Effector memory CD4-positive, alpha-beta T cell (primary cell): Measurements from ENCODE around the gene IDNK.

Experiments
- DNase-seq, 3 donors: peaks; one replicate each; pipeline ENCODE4 v3.0.0-alpha.2; 2020
- H3K27ac ChIP-seq: 2 replicates; pipeline ENCODE4 v1.7.0; 2013; ENCODE audit warnings: mild to moderate bottlenecking, low read length, moderate library complexity; ENCODE audit not compliant: insufficient read depth, poor library complexity, severe bottlenecking
- H3K27me3 ChIP-seq: replicated peaks from 2 replicates; pipeline ENCODE4 v1.7.0; 2013; ENCODE audit warnings: mild to moderate bottlenecking, low read length; ENCODE audit not compliant: insufficient read depth, control insufficient read depth, poor library complexity, severe bottlenecking
- H3K36me3 ChIP-seq: 2 replicates; pipeline ENCODE4 v1.7.0; 2013; ENCODE audit warnings: mild to moderate bottlenecking, low read length, moderate library complexity; ENCODE audit not compliant: control insufficient read depth, insufficient read depth
- H3K4me1 ChIP-seq: 2 replicates; pipeline ENCODE4 v1.7.0; 2013; ENCODE audit warnings: low read length, mild to moderate bottlenecking; ENCODE audit not compliant: control insufficient read depth, insufficient read depth, poor library complexity, severe bottlenecking
- H3K4me3 ChIP-seq: 2 replicates; pipeline ENCODE4 v1.7.0; 2013; ENCODE audit warnings: low read length, low read depth, mild to moderate bottlenecking; ENCODE audit not compliant: insufficient read depth, poor library complexity, severe bottlenecking
- H3K9me3 ChIP-seq: 2 replicates; pipeline ENCODE4 v1.7.0; 2013; ENCODE audit warnings: mild to moderate bottlenecking, low read length, moderate library complexity; ENCODE audit not compliant: control insufficient read depth
- total RNA-seq, 3 donors: gene quantifications; one replicate each; lab custom pipeline; 2026; lab: John Stamatoyannopoulos, UW

Gene IDNK
- 5.3 to 7.4 (median 5.7) reads per million in 3 donors for total RNA-seq

DNA sequence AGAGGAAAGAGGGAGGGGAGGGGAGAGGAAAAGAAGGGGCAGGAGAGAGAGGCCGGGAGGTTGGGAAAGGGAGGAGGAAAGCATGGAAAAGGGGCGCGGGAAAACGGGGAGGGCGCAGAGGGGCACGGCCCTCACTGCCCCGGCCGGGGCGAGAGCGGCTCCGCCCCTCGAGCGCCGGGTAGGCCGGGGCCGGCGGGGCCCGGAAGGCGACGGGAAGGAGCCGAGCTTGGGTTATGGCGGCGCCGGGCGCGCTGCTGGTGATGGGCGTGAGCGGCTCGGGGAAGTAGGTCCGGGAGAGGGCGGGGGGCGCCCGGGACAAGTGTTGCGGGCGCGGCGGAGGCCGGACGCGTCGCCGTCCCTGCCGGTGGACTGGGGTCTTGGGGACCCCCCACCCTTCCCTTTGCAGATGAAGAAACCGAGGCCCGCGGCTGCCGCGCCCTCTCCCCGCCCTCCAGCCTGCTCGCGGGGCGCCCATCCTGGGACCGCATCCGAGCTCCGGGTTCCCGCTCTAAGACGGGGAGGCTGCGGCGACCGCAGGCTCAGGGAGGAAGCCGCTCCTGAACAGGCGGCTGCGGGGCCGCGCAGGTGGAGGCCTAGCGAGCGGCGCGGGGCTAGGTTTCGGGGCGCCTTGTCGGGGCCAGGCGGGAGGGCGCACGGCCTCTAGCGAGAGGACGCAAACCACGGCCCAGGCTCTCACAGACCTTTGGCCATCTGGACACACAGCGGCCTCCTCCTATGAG, at the start of gene IDNK:
Gene IDNK (plus strand): TSS at position 205 of the 740 bp plus-strand sequence. CDS start 29 bp downstream, at position 234.
- DNase-seq = peak; percentile 25 to 50 (median 47)
- Histone ChIP-seq H3K4me1 (peaks cover 19% of the 10 kb centered on the region), H3K9me3 (no peaks in the 10 kb centered on the region), H3K4me3 (peak within 1 kb of the TSS; percentile 77), H3K36me3 (no peaks in the 10 kb centered on the region), H3K27me3 (no peaks in the 10 kb centered on the region), H3K27ac (peak within 1 kb of the TSS; percentile 83)

DNA sequence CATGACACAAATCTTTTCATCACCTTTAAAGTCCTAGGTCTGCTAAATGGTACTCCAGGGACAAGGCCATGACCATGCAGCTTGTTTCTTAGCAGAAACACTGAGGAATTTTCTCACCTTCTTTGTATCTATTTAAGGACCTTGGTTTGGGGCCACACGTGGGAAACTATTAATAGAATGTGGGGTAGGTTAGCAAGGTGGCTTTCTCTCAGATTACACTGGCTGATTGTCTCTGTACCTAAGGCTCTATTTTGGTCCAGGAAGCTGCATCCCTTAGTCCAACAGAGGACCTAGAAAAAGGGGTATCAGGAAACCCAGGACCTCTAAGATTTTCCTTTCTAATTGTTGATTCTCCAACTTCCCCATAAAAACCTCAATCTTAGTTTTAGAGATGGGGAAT, 48.5 kb upstream of the IDNK start:
- no peaks in the 10 kb centered on the region for H3K27me3 ChIP-seq
- DNase-seq = no peak

GRCh38 chr9:83582029-83582428, 40.9 kb upstream of the IDNK start:
- DNase-seq = no peak
- Histone ChIP-seq H3K27me3 (no peaks in the 10 kb centered on the region), H3K9me3 (no peaks in the 10 kb centered on the region), H3K4me1 (no peaks in the 10 kb centered on the region), H3K36me3 (no peaks in the 10 kb centered on the region), H3K4me3 (no peak overlapping the region), H3K27ac (no peak overlapping the region)

More for the DNA sequence above, 48.5 kb upstream of the IDNK start:
- Histone ChIP-seq H3K36me3 (no peaks in the 10 kb centered on the region), H3K9me3 (no peaks in the 10 kb centered on the region), H3K4me1 (no peaks in the 10 kb centered on the region), H3K4me3 (no peak overlapping the region), H3K27ac (no peak overlapping the region)

GRCh38 chr9:83583151-83584014, 39.6 kb upstream of the IDNK start:
- H3K4me1 ChIP-seq = no peaks in the 10 kb centered on the region
- no peak overlapping the region for H3K27ac ChIP-seq
- no peaks in the 10 kb centered on the region for H3K9me3 ChIP-seq
- H3K36me3 ChIP-seq = no peaks in the 10 kb centered on the region
- H3K4me3 ChIP-seq = no peak overlapping the region
- no peak for DNase-seq
- no peaks in the 10 kb centered on the region for H3K27me3 ChIP-seq

GRCh38 chr9:83584995-83585394, 37.9 kb upstream of the IDNK start:
- no peak for DNase-seq
- H3K27me3 ChIP-seq = no peaks in the 10 kb centered on the region
- no peak overlapping the region for H3K27ac ChIP-seq
- no peak overlapping the region for H3K4me3 ChIP-seq
- H3K4me1 ChIP-seq = no peaks in the 10 kb centered on the region
- H3K36me3 ChIP-seq = no peaks in the 10 kb centered on the region
- H3K9me3 ChIP-seq = no peaks in the 10 kb centered on the region

DNA sequence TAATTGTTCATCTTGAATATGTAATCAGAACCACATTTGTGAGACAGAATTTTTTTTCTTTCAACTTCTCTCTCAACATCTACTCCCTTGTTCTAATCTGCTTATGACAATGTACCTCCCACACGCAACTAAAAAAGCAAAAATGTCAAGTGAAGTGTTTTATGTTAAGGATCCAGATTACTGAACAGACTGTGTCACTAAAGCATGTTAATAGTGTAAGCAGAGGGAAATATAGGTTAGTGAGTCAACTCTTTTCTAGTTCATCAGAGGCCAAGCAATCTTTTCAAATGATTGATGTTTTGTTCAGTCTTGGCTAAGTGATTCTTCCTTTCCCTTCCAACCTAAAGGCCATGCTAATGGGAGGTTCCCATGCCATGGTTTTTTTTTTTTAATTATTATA, 34.7 kb upstream of the IDNK start:
- Histone ChIP-seq H3K9me3 (no peaks in the 10 kb centered on the region), H3K4me3 (no peak overlapping the region), H3K27me3 (no peaks in the 10 kb centered on the region), H3K4me1 (no peaks in the 10 kb centered on the region), H3K27ac (no peak overlapping the region), H3K36me3 (no peaks in the 10 kb centered on the region)
- no peak for DNase-seq

- Histone ChIP-seq H3K27me3 (no peaks in the 10 kb centered on the region), H3K9me3 (no peaks in the 10 kb centered on the region), H3K4me1 (no peaks in the 10 kb centered on the region), H3K4me3 (no peak overlapping the region), H3K36me3 (no peaks in the 10 kb centered on the region), H3K27ac (no peak overlapping the region)
- DNase-seq = peak in 1 of 3 donors; percentile 4
These were observed 25.9 kb upstream of the IDNK start for GRCh38 chr9:83596899-83597504.

DNA sequence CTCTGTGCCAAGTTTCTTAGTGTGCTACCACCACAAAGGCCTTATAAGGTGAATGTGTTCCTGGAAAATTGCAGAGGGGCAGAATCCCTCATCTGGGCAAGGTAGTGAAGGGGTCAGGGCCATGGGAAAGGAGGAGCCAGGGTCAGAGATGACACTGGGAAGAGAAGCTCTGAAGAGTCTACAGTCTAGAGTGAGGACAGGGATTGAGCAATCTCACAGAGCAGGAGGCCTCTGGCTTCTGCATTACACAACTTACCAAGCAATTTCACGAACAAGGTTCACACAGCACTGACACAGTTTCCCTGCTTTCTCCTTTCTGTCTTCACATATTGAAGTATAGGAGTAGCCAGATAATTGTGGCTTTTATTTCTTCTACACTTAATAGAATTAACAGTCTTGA, 24.5 kb upstream of the IDNK start:
- Histone ChIP-seq H3K27ac (no peak overlapping the region), H3K4me3 (no peak overlapping the region), H3K4me1 (no peaks in the 10 kb centered on the region), H3K9me3 (no peaks in the 10 kb centered on the region), H3K36me3 (no peaks in the 10 kb centered on the region), H3K27me3 (no peaks in the 10 kb centered on the region)
- no peak for DNase-seq

DNA sequence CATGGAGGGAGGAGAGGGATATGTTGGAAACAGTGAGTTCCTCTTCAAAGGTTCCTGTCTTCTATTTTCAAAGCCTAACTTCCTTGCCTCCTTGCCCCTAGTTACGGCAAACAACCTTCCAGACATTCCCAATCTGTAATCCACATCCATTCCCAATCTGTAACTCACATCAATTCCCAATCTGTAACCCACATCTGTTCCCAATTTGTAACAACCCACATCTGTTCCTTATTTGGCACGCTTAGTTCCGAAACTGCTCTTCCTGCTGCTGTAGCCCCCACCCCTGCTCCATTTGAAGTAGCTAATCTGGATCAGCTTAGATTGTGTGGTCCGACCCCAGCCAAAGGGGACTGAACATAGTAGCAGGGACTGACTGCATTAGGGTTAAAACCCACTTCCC, 23.9 kb upstream of the IDNK start:
- no peak overlapping the region for H3K27ac ChIP-seq
- no peaks in the 10 kb centered on the region for H3K9me3 ChIP-seq
- H3K4me1 ChIP-seq = no peaks in the 10 kb centered on the region
- H3K27me3 ChIP-seq = no peaks in the 10 kb centered on the region
- H3K4me3 ChIP-seq = no peak overlapping the region
- no peak for DNase-seq
- H3K36me3 ChIP-seq = no peaks in the 10 kb centered on the region

- no peak for DNase-seq
These were observed 21.5 kb upstream of the IDNK start for GRCh38 chr9:83601463-83601862.

More at GRCh38 chr9:83601463-83601862, 21.5 kb upstream of the IDNK start:
- Histone ChIP-seq H3K27ac (no peak overlapping the region), H3K4me3 (no peak overlapping the region), H3K36me3 (no peaks in the 10 kb centered on the region), H3K27me3 (no peaks in the 10 kb centered on the region), H3K4me1 (no peaks in the 10 kb centered on the region), H3K9me3 (no peaks in the 10 kb centered on the region)
